HTERT RPE-1 (cell line): ENCODE results near the gene NXT1.
"Not testable (repeated sequence)": the region's sequence is repeated elsewhere in the genome, so short reads cannot be mapped to it uniquely, and the experiment has no call there.

ENCODE experiments used
- in situ Hi-C: fragments of 300-500 bp; cut with MboI; formaldehyde crosslinking; loops from 4 replicates; pipeline ENCODE4 v1.14.3; 2020; ENCODE audit warnings: low sequenced_read_pairs

NXT1 gene

GRCh38 chr20:23327617-23328333 is 22.8 kb upstream of the NXT1 start:
- in situ Hi-C loops: no loop called here

DNA sequence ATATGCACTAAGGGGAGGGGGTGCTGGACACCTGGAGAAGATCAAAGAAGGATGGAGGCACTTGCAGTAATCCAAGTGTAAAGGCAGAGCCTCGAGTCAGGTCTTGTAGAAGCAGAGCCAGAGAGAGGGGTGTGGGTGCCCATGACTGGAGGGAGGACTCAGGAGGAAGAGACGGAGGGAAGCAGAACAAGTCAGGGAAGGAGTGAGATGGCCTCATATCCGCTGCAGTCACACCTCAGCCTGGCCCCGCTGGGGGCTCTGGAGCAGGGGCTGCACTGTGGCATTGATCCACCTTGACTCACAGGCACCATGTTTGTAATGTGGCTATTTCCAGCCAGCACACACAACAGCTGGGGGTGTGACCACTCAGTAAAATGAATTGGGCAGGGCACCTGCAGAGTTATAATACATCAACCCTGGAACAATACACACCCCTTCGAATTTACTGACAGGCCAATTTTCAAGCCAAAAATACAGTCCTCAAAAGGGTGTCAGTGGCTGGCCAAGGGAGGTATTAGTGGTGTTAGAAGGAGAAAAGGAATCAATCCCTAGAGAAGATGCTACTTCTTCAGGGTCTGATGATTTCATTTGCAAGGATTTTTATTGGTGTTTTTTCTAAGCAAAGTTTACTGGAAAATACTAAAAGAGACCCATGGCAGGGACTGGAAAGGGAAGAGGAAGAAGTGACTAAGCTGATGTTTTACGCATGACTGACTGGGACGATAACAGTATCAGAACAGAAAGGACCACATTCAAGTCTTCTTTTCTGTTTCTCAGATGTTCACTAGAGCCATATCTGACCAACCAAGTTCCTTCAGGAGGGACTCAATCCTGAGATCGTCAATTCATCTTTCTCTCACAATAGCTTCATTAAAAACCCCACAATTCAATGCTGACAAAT is 18.9 kb upstream of the NXT1 start:
- in situ Hi-C loops: no loop called here

GRCh38 chr20:23332467-23332866 is 18.1 kb upstream of the NXT1 start:
- in situ Hi-C loops: no loop called here

DNA sequence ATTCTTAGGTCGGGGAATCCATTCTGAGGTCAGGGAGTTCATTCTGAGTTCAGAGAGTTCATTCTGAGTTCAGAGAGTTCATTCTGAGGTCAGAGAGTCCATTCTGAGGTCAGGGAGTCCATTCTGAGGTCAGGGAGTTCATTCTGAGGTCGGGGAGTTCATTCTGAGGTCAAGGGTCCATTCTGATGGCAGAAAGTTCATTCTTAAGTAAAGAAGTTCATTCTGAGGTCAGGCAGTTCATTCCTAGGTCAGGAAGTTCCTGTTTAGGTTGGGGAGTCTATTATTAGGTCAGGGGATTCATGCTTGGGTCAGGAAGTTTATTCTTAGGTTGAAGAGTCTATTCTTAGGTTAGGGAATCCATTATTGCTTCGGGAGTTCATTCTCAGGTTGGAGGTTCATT is 16.5 kb upstream of the NXT1 start:
- in situ Hi-C loops: no loop called here

DNA sequence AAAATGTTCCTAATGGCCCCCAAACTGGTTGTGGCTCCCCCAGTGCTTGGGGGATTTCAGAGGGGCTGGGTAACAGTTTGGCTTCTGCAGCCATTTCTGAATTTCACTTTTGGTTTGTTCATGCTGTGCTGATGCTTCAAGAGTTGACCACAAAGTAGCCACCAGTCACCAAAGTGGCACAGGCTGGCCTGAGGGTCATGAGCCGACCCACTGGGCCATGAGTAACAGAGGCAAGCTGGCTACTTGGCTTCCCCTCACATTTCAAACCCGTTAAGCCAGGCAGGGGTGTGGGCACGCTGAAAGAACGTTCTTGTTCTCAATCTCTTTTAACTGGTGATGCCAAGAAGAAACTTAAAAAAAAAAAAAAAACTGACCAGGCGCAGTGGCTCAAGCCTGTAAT is 15.1 kb upstream of the NXT1 start:
- in situ Hi-C loops: no loop called here

DNA sequence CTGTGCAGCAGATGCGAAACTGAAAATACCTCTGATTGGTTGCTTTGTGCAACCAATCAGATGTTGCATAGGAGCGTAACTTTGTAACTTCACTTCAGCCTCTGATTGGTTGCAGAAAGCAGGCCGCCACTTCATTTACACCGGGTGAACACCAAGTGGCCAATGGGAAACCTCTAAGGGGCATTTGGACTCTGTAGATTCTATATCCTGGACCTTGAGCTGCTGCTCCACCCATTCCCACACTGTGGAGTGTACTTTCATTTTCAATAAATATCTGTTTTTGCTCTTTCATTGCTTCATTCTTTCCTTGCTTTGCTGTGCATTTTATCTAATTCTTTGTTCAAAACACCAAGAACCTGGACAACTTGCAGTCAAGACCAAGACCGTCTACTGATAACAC is 14.1 kb upstream of the NXT1 start:
- in situ Hi-C loops: no loop called here

DNA sequence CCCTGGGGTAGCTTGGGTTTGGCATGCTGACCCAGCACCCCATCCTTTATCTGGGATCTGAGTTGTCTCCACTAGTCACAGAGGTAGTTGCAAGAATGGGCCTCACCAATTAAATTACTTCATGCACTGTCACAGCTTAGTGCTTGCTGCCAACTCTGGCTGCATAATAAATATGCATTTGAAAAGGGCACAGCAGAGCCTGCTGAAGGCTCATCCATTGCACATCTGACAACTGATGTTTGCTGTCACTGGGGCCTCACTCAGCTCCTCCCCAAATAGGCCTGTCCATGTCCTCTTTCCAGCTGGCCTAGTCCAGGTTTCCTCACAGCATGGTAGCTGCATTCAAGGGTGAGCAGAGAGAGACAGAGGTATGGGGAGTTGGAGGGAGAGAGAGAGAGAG is 13.3 kb upstream of the NXT1 start:
- in situ Hi-C loops: no loop called here

GRCh38 chr20:23339986-23340385 is 10.6 kb upstream of the NXT1 start:
- in situ Hi-C loops: no loop called here

DNA sequence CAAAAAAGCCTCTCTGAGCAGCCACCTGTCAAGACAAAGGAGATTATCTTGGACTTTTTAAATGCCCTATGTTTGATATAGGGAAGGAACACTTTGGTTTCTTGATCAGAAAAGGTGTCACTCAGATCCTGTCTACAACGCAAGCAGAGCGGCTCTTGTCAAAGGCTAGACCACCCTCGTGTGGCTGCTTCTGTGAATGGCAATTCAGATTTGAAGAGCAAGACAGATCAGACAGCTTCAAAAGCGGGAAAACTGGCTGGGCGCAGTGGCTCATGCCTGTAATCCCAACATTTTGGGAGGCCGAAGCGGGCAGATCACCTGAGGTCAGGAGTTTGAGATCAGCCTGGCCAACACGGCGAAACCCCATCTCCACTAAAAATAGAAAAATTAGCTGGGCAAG is 10.1 kb upstream of the NXT1 start:
- in situ Hi-C loops: no loop called here

- in situ Hi-C loops: no loop called here
These were observed 9.5 kb upstream of the NXT1 start for GRCh38 chr20:23341073-23341472.

DNA sequence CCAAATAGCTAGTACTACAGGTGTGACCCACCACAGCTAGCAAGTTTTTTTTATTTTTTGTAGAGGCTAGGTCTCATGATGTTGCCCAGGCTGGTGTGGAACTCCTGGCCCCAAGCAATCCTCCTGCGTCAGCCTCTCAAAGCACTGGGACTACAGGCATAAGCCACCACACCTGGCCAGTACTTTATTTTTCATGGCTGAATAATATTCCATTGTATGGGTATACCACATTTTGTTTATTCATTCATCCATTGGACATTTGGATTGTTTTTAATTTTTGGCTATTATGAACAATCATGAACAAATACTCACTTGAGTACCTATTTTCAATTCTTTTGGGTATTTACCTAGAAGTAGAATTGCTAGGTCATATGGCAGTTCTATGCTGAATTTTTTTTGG is 7.0 kb upstream of the NXT1 start:
- in situ Hi-C loops: no loop called here

GRCh38 chr20:23344336-23344735 is 6.3 kb upstream of the NXT1 start:
- in situ Hi-C loops: no loop called here

DNA sequence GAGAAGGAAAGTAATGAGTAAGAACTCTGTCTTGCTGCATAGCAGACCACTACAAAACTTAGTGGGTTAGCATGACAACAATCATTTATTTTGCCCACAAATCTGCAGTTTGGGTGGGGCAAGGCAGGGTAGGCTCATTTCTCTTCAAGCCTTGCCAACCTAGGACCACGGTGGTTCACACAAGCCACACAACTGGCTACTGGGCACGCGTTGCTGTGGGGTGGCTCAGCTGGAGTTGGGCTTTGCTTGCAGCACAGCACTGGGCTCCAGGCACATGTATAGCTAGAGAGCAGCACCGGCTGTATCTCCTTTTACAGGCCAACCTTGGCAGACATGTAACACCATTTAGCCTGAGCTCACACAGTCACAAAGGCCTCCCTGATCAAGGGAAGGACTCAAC is 4.6 kb upstream of the NXT1 start:
- in situ Hi-C loops: no loop called here

DNA sequence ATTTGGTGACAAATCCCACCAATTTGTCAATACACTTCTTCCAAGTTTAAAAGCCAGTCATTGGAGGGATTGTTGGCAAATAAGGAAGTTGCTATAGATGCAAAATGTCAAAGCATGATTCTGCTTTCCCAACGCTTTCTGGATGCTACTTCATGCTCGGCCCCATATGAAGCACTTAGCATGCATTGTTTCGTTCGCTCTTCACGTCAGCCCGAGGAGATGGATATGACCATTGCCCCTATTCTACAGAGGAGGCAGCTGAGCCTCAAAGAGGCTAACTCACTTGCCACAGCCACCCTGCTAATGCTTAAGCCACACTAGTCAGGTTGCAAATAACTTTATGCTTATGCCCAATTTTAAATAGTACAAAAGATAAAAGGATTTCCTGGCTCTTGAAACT is 2.8 kb upstream of the NXT1 start:
- in situ Hi-C loops: no loop called here

GRCh38 chr20:23348510-23348909 is 2.1 kb upstream of the NXT1 start:
- in situ Hi-C loops: not testable (repeated sequence)

DNA sequence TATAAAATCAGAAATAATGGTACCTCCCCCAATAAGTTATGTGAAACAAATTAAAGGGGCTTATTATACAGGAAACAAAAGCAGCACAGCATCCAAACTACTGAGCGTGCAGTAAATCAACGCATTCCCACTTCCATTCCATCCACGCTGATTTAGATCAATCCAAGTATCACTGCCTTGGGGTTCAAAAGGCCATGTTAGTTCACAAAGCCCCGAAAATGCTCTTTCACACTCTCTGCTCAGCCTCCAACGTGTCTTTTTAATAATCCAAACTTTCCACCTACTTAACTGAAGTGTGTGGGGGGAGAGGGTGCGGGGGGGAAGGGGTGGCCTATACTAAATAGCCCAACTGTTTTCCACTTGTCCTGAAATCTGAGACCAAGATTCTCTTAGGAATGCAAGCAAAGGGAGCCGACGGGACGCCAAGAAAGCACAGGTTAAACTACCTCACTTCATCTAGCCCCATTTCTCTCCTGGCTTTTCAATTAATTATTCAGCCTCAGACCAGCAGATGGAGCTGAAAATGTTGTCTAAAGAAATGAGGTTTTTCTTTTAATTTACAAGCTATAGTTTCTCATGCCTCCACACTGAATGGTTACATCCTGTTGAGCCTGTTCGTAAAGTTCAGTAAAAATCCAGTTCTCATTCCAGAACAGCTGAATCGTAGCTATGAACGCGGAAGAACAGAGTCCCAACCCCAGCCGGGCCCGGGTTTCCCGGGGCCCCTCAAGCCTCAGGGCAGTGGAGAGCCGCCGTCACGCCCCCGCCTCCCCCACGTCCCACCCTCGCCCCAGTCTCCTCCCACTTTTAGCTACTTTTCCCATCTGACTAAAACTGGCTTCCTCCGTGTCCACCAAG is 1.0 kb upstream of the NXT1 start:
- in situ Hi-C loops: no loop called here

GRCh38 chr20:23350904-23351838 is 580 bp downstream of the NXT1 start:
- in situ Hi-C loops: no loop called here

GRCh38 chr20:23356203-23356602 is 5.6 kb downstream of the NXT1 start:
- in situ Hi-C loops: no loop called here

GRCh38 chr20:23357767-23358562 is 7.4 kb downstream of the NXT1 start:
- in situ Hi-C loops: no loop called here

DNA sequence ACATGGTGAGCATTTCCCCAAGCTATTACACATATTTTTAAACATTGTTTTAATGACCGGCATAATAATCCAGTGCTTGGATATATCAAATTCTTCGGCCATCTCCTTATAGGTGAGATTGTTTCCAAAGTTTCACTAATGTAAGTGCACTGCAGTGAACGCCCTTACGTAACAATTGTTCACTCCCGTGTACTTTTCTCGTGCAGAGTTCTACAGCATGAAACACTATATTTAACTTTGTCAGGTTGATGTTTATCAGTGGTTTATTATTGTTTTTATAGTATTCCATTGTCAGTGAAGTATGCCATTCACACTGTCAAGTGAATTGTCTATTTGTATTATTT is 7.9 kb downstream of the NXT1 start:
- in situ Hi-C loops: no loop called here
